Calu3 (cell line): ENCODE measurements around the gene IL1R1. TPM values are rescaled to one million over a fixed set of nuclear protein-coding genes. Genes with fewer than 3 reads are reported as not detected.

Experiments
- BruUV-seq: library from RNA; stranded (reverse); fragments of 400-500 nt; replicated peaks from 2 replicates; lab custom pipeline; 2021; lab: Mats Ljungman, UMichigan
- CTCF ChIA-PET: fragments of 300-600 bp; sonication (Branson Sonifier 250); formaldehyde crosslinking; loops from one replicate; lab custom pipeline; 2022; ENCODE audit warnings: antibody characterized with exemption; lab: Charles Lee
- DNase-seq: peaks from one replicate; pipeline ENCODE4 v3.0.0; 2022
- H3K27ac Mint-ChIP-seq: one replicate; pipeline ENCODE4 v1.8.0; 2022; ENCODE audit warnings: mixed read lengths; ENCODE audit not compliant: unreplicated experiment
- H3K27me3 Mint-ChIP-seq: one replicate; pipeline ENCODE4 v1.8.0; 2022; ENCODE audit warnings: mixed read lengths; ENCODE audit not compliant: unreplicated experiment
- H3K36me3 Mint-ChIP-seq: one replicate; pipeline ENCODE4 v1.8.0; 2022; ENCODE audit warnings: mild to moderate bottlenecking, moderate library complexity, mixed read lengths; ENCODE audit not compliant: insufficient read depth, unreplicated experiment
- H3K4me1 Mint-ChIP-seq: one replicate; pipeline ENCODE4 v1.8.0; 2022; ENCODE audit warnings: mild to moderate bottlenecking, low read depth, mixed read lengths; ENCODE audit not compliant: unreplicated experiment
- H3K4me3 Mint-ChIP-seq: one replicate; pipeline ENCODE4 v1.8.0; 2022; ENCODE audit warnings: mild to moderate bottlenecking, low read depth, moderate library complexity, mixed read lengths; ENCODE audit not compliant: unreplicated experiment
- H3K9me3 Mint-ChIP-seq: one replicate; pipeline ENCODE4 v1.8.0; 2022; ENCODE audit warnings: low read depth, mixed read lengths; ENCODE audit not compliant: unreplicated experiment
- intact Hi-C: fragments of 100-400 bp; cut with micrococcal nuclease; formaldehyde crosslinking; loops from one replicate; pipeline ENCODE4 v1.10.0; 2022; ENCODE audit not compliant: unreplicated experiment
- total RNA-seq: library from RNA; stranded (reverse); gene quantifications from 2 replicates; pipeline ENCODE4 v1.2.3, GENCODE V29; 2022
- TF ChIP-seq, protein P1 (sequence below): fragments of 200-600 bp; IDR thresholded peaks from one replicate; pipeline ENCODE4 v1.8.0; 2022; ENCODE audit warnings: antibody characterized with exemption; ENCODE audit not compliant: unreplicated experiment

The IL1R1 gene
- total RNA-seq, 1 experiment from 2014 or later: 6.2 TPM

- TF ChIP-seq, protein P1, sequence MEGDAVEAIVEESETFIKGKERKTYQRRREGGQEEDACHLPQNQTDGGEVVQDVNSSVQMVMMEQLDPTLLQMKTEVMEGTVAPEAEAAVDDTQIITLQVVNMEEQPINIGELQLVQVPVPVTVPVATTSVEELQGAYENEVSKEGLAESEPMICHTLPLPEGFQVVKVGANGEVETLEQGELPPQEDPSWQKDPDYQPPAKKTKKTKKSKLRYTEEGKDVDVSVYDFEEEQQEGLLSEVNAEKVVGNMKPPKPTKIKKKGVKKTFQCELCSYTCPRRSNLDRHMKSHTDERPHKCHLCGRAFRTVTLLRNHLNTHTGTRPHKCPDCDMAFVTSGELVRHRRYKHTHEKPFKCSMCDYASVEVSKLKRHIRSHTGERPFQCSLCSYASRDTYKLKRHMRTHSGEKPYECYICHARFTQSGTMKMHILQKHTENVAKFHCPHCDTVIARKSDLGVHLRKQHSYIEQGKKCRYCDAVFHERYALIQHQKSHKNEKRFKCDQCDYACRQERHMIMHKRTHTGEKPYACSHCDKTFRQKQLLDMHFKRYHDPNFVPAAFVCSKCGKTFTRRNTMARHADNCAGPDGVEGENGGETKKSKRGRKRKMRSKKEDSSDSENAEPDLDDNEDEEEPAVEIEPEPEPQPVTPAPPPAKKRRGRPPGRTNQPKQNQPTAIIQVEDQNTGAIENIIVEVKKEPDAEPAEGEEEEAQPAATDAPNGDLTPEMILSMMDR: no peak
- H3K36me3 Mint-ChIP-seq: no peaks in the 10 kb centered on the region
- intact Hi-C loops: no loop called here
- no peaks in the 10 kb centered on the region for H3K9me3 Mint-ChIP-seq
- BruUV-seq: no TSS peak
- no peaks in the 10 kb centered on the region for H3K27me3 Mint-ChIP-seq
- H3K4me1 Mint-ChIP-seq: peaks cover 57% of the 10 kb centered on the region
- no peak for DNase-seq
- H3K4me3 Mint-ChIP-seq: no peak overlapping the region
- CTCF ChIA-PET: no interaction called here
- no peak overlapping the region for H3K27ac Mint-ChIP-seq
Measured at GRCh38 chr2:102110171-102110570, 32.4 kb upstream of the IL1R1 start.

GRCh38 chr2:102110596-102111334 lies 31.8 kb upstream of the IL1R1 start:
- H3K27ac Mint-ChIP-seq: no peak overlapping the region

DNA sequence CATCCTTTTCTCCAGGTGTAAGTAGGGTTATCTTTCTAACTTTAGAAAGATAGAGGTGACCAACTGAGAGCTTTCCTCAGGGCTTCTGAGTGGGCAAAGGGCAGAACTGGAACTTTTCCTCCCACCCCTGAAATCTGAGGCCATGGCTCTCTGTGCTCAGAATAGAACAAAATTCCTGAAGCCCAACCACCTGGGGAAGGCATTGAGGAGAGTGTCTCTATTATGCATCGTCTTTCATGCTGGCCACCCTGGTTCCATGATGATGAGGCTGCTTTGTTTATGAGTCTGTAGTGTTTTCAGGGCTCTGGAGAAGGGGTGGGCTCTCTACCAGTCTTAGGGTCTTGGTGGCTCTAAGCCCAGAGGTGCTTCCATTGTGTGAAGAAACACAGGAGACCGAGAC lies 30.7 kb upstream of the IL1R1 start:
- Mint-ChIP-seq H3K27ac (no peak overlapping the region), H3K9me3 (peaks cover 2% of the 10 kb centered on the region), H3K36me3 (no peaks in the 10 kb centered on the region), H3K4me1 (peaks cover 46% of the 10 kb centered on the region), H3K4me3 (no peak overlapping the region), H3K27me3 (no peaks in the 10 kb centered on the region)
- no TSS peak for BruUV-seq
- CTCF ChIA-PET: no interaction called here
- TF ChIP-seq, protein P1: no peak
- no peak for DNase-seq
- intact Hi-C loops: no loop called here

More at GRCh38 chr2:102110596-102111334, 31.8 kb upstream of the IL1R1 start:
- Mint-ChIP-seq H3K36me3 (no peaks in the 10 kb centered on the region), H3K27me3 (no peaks in the 10 kb centered on the region), H3K9me3 (peaks cover 2% of the 10 kb centered on the region), H3K4me3 (no peak overlapping the region), H3K4me1 (peaks cover 56% of the 10 kb centered on the region)
- DNase-seq: no peak
- no TSS peak for BruUV-seq
- CTCF ChIA-PET: no interaction called here
- TF ChIP-seq, protein P1: no peak
- intact Hi-C loops: no loop called here

- no peak for DNase-seq
- TF ChIP-seq, protein P1: no peak
- no TSS peak for BruUV-seq
- no peaks in the 10 kb centered on the region for H3K36me3 Mint-ChIP-seq
- no peak overlapping the region for H3K27ac Mint-ChIP-seq
- no peak overlapping the region for H3K4me3 Mint-ChIP-seq
- H3K9me3 Mint-ChIP-seq: peaks cover 2% of the 10 kb centered on the region
- intact Hi-C loops: no loop called here
- CTCF ChIA-PET: no interaction called here
- peaks cover 46% of the 10 kb centered on the region for H3K4me1 Mint-ChIP-seq
- H3K27me3 Mint-ChIP-seq: no peaks in the 10 kb centered on the region
Measured at GRCh38 chr2:102112271-102112670, 30.3 kb upstream of the IL1R1 start.
